Lower leg skin (tissue), 4 donors: Measurements from ENCODE around the gene NDST1. TPM values are rescaled to one million over a fixed set of nuclear protein-coding genes. Genes with fewer than 3 reads are reported as not detected.

Experiments
- DNase-seq, 2 donors: peaks; one replicate each; pipeline ENCODE4 v3.0.0-alpha.2; 2019; ENCODE audit warnings: low spot score in 2 of 2
- H3K4me3 ChIP-seq: fragments of 200-600 bp; sonication (generic); 2 replicates; pipeline ENCODE4 v1.5.1; 2017; ENCODE audit warnings: mild to moderate bottlenecking, low read depth; ENCODE audit not compliant: poor library complexity, severe bottlenecking
- POLR2A ChIP-seq, 2 donors: fragments of 450-650 bp; IDR thresholded peaks; one replicate each; pipeline ENCODE4 v1.6.1; 2016 to 2017; ENCODE audit warnings: antibody characterized with exemption in 2 of 2, mild to moderate bottlenecking in 1 of 2, moderate library complexity in 1 of 2
- WGBS, 2 donors: methylation state at CpG; one replicate each; pipeline ENCODE4 v1.1.5; 2018; 5-methylcytosine and 5-hydroxymethylcytosine counted together
- intact Hi-C: fragments of 100-400 bp; cut with DNase I; formaldehyde crosslinking; loops from one replicate; pipeline ENCODE4 v1.15.0; 2023; ENCODE audit warnings: low total_unique reads
- total RNA-seq, 4 donors: library from RNA; depleted of rRNA; stranded (reverse); fragments of >200 nt; gene quantifications; one replicate each; pipeline ENCODE4 v1.1.0, GENCODE V29; 2016
- TF ChIP-seq, protein P1 (sequence below), 3 donors: fragments of 450-650 bp; IDR thresholded peaks; one replicate each; pipeline ENCODE4 v1.5.1; 2016; ENCODE audit warnings: antibody characterized with exemption in 3 of 3, mild to moderate bottlenecking in 3 of 3, moderate library complexity in 2 of 3

Gene NDST1
- total RNA-seq, 4 donors from 2014 or later: 62.9 to 127 (median 115) TPM

DNA sequence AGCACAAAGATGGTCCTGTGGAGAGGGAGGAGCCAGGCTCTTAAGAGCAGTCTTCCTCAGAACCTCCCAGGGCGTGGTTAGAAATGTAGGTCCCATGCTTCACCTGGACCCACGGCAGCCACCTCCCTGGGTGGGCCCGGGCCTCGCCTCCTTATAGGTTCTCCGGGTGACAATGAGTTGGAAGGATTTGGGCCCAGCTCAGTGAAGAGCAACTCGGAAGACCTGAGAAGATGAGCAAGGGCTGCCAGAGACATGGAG, 26.3 kb upstream of the NDST1 start:
- TF ChIP-seq, protein P1, sequence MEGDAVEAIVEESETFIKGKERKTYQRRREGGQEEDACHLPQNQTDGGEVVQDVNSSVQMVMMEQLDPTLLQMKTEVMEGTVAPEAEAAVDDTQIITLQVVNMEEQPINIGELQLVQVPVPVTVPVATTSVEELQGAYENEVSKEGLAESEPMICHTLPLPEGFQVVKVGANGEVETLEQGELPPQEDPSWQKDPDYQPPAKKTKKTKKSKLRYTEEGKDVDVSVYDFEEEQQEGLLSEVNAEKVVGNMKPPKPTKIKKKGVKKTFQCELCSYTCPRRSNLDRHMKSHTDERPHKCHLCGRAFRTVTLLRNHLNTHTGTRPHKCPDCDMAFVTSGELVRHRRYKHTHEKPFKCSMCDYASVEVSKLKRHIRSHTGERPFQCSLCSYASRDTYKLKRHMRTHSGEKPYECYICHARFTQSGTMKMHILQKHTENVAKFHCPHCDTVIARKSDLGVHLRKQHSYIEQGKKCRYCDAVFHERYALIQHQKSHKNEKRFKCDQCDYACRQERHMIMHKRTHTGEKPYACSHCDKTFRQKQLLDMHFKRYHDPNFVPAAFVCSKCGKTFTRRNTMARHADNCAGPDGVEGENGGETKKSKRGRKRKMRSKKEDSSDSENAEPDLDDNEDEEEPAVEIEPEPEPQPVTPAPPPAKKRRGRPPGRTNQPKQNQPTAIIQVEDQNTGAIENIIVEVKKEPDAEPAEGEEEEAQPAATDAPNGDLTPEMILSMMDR (IDR thresholded peaks at IDR 0.05): no peak
- TF ChIP-seq POLR2A (IDR thresholded peaks at IDR 0.05): no peak
- no peak for DNase-seq
- WGBS, 2 donors: 75 to 91% methylated on average over 6 of the region's 6 CpGs
- H3K4me3 ChIP-seq: no peak overlapping the region
- intact Hi-C loops: no loop called here

- intact Hi-C loops: no loop called here
- 67 to 71% methylated on average over 6 of the region's 6 CpGs for WGBS, 2 donors
- DNase-seq: no peak
- no peak for TF ChIP-seq POLR2A (IDR thresholded peaks at IDR 0.05)
- TF ChIP-seq, protein P1 (IDR thresholded peaks at IDR 0.05): no peak
- H3K4me3 ChIP-seq: no peak overlapping the region
Observed at GRCh38 chr5:150481972-150482406, 25.9 kb upstream of the NDST1 start.

GRCh38 chr5:150484964-150485692, 22.8 kb upstream of the NDST1 start:
- TF ChIP-seq, protein P1 (IDR thresholded peaks at IDR 0.05): no peak
- TF ChIP-seq POLR2A (IDR thresholded peaks at IDR 0.05): no peak
- no peak for DNase-seq
- peak overlapping the region; percentile 78 for H3K4me3 ChIP-seq
- 15 to 21% methylated on average over 28 of the region's 28 CpGs for WGBS, 2 donors
- intact Hi-C loops: no loop called here

- 0% methylated on average over 3 to 6 of the region's 90 CpGs for WGBS, 2 donors
- intact Hi-C loops: no loop called here
- H3K4me3 ChIP-seq: peak overlapping the region; percentile 78
- no peak for TF ChIP-seq POLR2A (IDR thresholded peaks at IDR 0.05)
- TF ChIP-seq, protein P1 (IDR thresholded peaks at IDR 0.05): no peak
- peak in 1 of 2 donors; percentile 94 for DNase-seq
Observed at GRCh38 chr5:150485693-150486401, 22.1 kb upstream of the NDST1 start.

- TF ChIP-seq, protein P1 (IDR thresholded peaks at IDR 0.05): no peak
- no peak for TF ChIP-seq POLR2A (IDR thresholded peaks at IDR 0.05)
- H3K4me3 ChIP-seq: peak overlapping the region; percentile 78
- no peak for DNase-seq
- intact Hi-C loops: no loop called here
- WGBS, 2 donors: 1% methylated on average over 22 to 37 of the region's 60 CpGs
Observed at GRCh38 chr5:150486402-150487198, 21.3 kb upstream of the NDST1 start.
